KMS-11 (cell line): ENCODE measurements around the gene SOX12.

ENCODE experiments used
- H2AFZ ChIP-seq: fragments of 200-600 bp; sonication (generic); 2 replicates; pipeline ENCODE4 v1.6.1; 2016; ENCODE audit warnings: antibody characterized with exemption, mixed run types, low read depth
- H3K27ac ChIP-seq: fragments of 200-600 bp; sonication (generic); 2 replicates; pipeline ENCODE4 v1.6.1; 2016; ENCODE audit warnings: mild to moderate bottlenecking, mixed run types
- H3K27me3 ChIP-seq: fragments of 200-600 bp; sonication (generic); 2 replicates; pipeline ENCODE4 v1.6.1; 2017; ENCODE audit warnings: mild to moderate bottlenecking, low read depth, mixed run types, moderate library complexity; ENCODE audit not compliant: insufficient read depth
- H3K36me3 ChIP-seq: fragments of 200-600 bp; sonication (generic); 2 replicates; pipeline ENCODE4 v1.6.1; 2017; ENCODE audit warnings: mild to moderate bottlenecking, mixed run types; ENCODE audit not compliant: insufficient read depth
- H3K4me1 ChIP-seq: fragments of 200-600 bp; sonication (generic); 2 replicates; pipeline ENCODE4 v1.6.1; 2016; ENCODE audit warnings: mild to moderate bottlenecking, low read depth, mixed run types; ENCODE audit not compliant: poor library complexity, severe bottlenecking
- H3K4me2 ChIP-seq: fragments of 200-600 bp; sonication (generic); 2 replicates; pipeline ENCODE4 v1.7.0; 2016; ENCODE audit warnings: mild to moderate bottlenecking, mixed run types
- H3K4me3 ChIP-seq: fragments of 200-600 bp; sonication (generic); IDR thresholded peaks from 2 replicates; pipeline ENCODE4 v1.6.1; 2017; ENCODE audit warnings: low read depth, low read length, mixed read lengths; ENCODE audit not compliant: insufficient read depth
- H3K79me2 ChIP-seq: fragments of 200-600 bp; sonication (generic); 2 replicates; pipeline ENCODE4 v1.6.1; 2016; ENCODE audit warnings: low read depth, mixed run types; ENCODE audit not compliant: insufficient read depth
- H3K9ac ChIP-seq: fragments of 200-600 bp; sonication (generic); 2 replicates; pipeline ENCODE4 v1.6.1; 2016; ENCODE audit warnings: mild to moderate bottlenecking, mixed run types
- H4K20me1 ChIP-seq: fragments of 200-600 bp; sonication (generic); 2 replicates; pipeline ENCODE4 v1.6.1; 2016; ENCODE audit warnings: mild to moderate bottlenecking, mixed run types; ENCODE audit not compliant: insufficient read depth
- TF ChIP-seq, protein P1 (sequence below): fragments of 200-600 bp; sonication (generic); conservative IDR thresholded peaks from 2 replicates; pipeline ENCODE4 v1.6.1; 2017; ENCODE audit warnings: low read depth, mild to moderate bottlenecking, antibody characterized with exemption, low read length, moderate library complexity, mixed read lengths

The SOX12 gene

DNA sequence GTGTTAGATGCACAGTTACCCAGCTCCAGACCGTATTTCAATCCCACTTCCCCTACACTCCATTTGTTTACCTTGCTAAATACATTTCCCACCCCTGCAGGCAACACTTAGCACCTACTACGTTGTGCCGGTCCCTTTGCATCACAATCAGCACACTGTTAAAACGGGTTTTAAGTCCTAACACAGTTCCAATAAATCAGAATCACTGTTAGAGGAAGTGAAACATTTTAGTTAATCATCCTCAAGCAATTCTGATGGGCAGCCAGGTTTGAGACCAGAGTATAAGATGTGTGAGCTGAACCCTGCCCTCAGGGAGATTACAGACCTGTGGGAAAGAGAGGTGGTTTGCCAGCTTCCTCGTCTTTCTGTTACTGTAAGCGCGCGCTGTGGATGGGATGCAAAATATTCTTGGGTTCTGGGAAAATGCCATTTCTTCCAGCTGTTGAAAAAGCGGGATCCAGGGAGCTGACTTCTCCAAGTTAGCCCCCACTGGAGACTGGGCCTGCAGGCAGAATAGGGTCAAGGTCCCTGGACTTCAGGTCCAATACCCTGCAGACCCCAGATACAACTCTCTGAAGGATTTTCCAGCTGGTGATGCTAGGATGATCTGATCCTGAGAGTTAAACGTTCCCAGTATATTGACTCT lies 24.9 kb upstream of the SOX12 start:
- no peaks in the 10 kb centered on the region for H3K27me3 ChIP-seq
- no peaks in the 10 kb centered on the region for H3K36me3 ChIP-seq
- H3K27ac ChIP-seq: no peak overlapping the region
- no peak overlapping the region for H2AFZ ChIP-seq
- peak overlapping the region; percentile 91 for H3K4me2 ChIP-seq
- H4K20me1 ChIP-seq: 0 out of 2 replicates have a peak, but pooled peaks cover 8% of the 10 kb centered on the region
- H3K4me1 ChIP-seq: peaks cover 24% of the 10 kb centered on the region
- TF ChIP-seq, protein P1, sequence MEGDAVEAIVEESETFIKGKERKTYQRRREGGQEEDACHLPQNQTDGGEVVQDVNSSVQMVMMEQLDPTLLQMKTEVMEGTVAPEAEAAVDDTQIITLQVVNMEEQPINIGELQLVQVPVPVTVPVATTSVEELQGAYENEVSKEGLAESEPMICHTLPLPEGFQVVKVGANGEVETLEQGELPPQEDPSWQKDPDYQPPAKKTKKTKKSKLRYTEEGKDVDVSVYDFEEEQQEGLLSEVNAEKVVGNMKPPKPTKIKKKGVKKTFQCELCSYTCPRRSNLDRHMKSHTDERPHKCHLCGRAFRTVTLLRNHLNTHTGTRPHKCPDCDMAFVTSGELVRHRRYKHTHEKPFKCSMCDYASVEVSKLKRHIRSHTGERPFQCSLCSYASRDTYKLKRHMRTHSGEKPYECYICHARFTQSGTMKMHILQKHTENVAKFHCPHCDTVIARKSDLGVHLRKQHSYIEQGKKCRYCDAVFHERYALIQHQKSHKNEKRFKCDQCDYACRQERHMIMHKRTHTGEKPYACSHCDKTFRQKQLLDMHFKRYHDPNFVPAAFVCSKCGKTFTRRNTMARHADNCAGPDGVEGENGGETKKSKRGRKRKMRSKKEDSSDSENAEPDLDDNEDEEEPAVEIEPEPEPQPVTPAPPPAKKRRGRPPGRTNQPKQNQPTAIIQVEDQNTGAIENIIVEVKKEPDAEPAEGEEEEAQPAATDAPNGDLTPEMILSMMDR: no peak
- H3K4me3 ChIP-seq: no peak overlapping the region
- H3K79me2 ChIP-seq: peaks cover 36% of the 10 kb centered on the region
- H3K9ac ChIP-seq: no peak overlapping the region

DNA sequence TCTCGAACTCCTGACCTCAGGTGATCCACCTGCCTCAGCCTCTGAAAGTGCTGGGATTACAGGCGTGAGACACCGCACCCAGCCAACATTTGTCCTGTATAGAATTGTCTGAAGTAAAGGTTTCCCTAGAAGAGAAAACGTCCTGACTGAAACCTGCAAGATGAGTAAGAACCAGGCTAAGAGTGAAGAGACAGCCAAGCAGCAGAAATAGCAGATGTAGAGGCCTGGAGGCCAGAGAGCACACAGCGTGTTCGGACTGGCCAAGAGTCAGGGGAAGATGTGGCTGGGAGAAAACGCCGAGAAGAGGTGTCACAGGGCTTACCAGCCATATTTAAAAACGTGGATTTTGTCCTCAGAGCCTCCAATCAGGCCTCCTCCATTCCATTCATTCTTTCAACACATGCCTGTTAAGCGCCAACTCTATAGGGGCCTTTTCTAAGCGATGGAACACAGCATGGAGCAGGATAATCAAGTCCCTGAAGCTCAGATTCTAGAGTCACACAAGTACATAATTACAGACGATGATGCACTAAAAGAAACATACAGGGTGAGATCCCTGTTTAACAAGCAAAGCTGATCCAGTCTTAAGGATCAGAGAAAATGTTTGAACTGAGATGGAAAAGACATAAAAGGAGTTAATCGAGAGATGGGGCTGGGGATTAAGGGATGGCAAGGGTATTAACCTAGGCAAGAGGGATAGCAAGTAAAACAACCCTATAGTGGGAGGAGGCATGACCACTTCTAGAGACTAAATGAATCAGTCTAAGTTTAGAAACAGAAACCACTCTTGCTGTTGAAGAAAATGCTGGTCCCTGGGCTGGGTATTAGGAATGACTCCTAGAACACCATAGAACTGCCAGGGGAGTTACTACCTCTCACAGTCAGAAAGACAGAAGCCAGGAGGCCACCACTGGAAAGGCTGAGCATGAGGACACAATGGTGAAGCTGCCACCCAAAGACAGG lies 23.2 kb upstream of the SOX12 start:
- peaks cover 24% of the 10 kb centered on the region for H3K4me1 ChIP-seq
- no peak overlapping the region for H3K4me2 ChIP-seq
- TF ChIP-seq, protein P1: no peak
- H3K9ac ChIP-seq: no peak overlapping the region
- no peaks in the 10 kb centered on the region for H3K27me3 ChIP-seq
- no peak overlapping the region for H3K4me3 ChIP-seq
- no peak overlapping the region for H3K27ac ChIP-seq
- 0 out of 2 replicates have a peak, but pooled peaks cover 8% of the 10 kb centered on the region for H4K20me1 ChIP-seq
- H3K79me2 ChIP-seq: peaks cover 31% of the 10 kb centered on the region
- H2AFZ ChIP-seq: no peak overlapping the region
- H3K36me3 ChIP-seq: no peaks in the 10 kb centered on the region

DNA sequence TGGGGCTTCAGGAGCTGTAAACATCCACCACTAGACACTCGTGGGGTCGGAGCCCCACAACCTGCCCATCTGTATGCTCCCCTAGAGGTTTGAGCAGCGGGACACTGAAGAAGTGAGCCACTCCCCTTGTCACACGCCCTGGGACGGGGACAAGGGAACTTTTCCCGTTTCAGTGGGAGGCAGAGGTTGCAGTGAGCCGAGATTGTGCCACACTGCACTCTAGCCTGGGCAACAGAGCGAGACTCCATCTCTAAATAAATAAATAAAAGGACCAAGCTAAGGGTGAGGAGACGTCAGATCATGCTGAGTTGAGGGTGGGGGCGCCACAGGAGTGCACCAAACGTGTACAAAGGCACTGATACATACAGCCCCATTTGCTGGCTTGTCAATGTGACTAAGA lies 19.6 kb upstream of the SOX12 start:
- H3K27me3 ChIP-seq: no peaks in the 10 kb centered on the region
- H3K4me3 ChIP-seq: no peak overlapping the region
- H3K9ac ChIP-seq: no peak overlapping the region
- no peak overlapping the region for H3K27ac ChIP-seq
- peaks cover under 1% of the 10 kb centered on the region; the same call in 1 of the 2 replicates for H3K79me2 ChIP-seq
- TF ChIP-seq, protein P1: no peak
- no peaks in the 10 kb centered on the region for H3K36me3 ChIP-seq
- peaks cover 8% of the 10 kb centered on the region for H3K4me1 ChIP-seq
- no peak overlapping the region for H3K4me2 ChIP-seq
- no peak overlapping the region for H2AFZ ChIP-seq
- H4K20me1 ChIP-seq: no peaks in the 10 kb centered on the region

DNA sequence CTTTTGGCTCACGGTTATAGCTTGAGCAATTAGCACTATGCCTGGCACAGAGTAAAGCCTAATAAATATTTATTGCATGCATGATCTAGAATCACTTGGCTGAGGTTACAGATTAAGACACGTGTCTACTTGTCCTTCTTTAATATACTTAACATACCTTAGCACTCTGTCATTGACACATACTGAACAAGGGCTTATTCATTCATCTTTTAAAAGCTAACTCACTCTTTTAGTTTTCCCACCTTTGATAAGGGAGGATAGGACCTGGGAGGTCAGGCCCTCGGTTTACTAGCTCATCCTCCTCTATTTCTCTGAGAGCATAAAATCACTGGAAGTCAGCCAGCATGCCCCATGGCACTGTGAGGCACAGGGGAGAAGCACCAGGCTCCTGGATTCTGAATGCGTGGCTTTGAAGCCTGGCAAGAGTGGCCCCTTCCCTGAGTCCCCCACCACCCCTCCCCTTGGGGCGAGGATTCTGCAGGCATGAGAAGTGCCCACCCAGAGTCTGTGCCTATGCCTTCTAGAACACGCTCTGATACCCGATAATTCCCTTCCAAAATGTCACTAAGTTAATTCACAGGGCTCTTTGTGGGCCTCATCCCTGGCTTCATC lies 16.8 kb upstream of the SOX12 start:
- Histone ChIP-seq H3K4me2 (no peak overlapping the region), H3K9ac (no peak overlapping the region), H3K27me3 (no peaks in the 10 kb centered on the region), H3K4me3 (no peak overlapping the region), H3K79me2 (no peaks in the 10 kb centered on the region), H4K20me1 (no peaks in the 10 kb centered on the region), H3K4me1 (no peaks in the 10 kb centered on the region), H3K36me3 (no peaks in the 10 kb centered on the region), H2AFZ (no peak overlapping the region), H3K27ac (no peak overlapping the region)
- TF ChIP-seq, protein P1: no peak
